Choroid plexus epithelial cell (primary cell): ENCODE data around the gene PRMT9.

ENCODE experiments used
- DNase-seq: peaks from one replicate; pipeline ENCODE4 v3.0.0-alpha.2; 2010; ENCODE audit warnings: low read depth
- H3K4me3 ChIP-seq: 2 replicates; pipeline ENCODE4 v1.5.1; 2011; ENCODE audit warnings: low read depth, mild to moderate bottlenecking, control low read depth, low read length, moderate library complexity
- TF ChIP-seq, protein P1 (sequence below): conservative IDR thresholded peaks from 2 replicates; pipeline ENCODE4 v1.5.1; 2011; ENCODE audit warnings: low read depth, mild to moderate bottlenecking, control low read depth, inconsistent platforms, low read length, moderate library complexity

PRMT9 gene

DNA sequence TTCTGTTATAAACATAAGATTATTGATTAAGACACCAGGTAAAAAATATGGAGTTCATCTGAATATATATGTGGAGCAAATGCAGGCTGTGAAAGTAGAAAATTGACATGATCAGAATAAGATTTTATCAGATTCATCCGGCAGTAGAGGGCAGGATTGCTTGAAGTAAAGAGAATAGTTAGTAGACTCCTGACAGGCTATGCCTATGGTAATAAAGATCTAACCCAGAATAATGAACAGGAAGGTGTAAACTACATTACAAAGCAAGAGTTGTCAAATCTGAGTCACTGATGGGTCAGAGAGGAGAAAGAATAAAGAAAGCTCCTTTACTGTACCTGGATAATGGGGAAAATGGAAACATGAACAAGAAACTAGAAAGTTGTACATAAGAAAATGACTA lies 87.6 kb downstream of the PRMT9 start:
- no peak overlapping the region for H3K4me3 ChIP-seq
- TF ChIP-seq, protein P1, sequence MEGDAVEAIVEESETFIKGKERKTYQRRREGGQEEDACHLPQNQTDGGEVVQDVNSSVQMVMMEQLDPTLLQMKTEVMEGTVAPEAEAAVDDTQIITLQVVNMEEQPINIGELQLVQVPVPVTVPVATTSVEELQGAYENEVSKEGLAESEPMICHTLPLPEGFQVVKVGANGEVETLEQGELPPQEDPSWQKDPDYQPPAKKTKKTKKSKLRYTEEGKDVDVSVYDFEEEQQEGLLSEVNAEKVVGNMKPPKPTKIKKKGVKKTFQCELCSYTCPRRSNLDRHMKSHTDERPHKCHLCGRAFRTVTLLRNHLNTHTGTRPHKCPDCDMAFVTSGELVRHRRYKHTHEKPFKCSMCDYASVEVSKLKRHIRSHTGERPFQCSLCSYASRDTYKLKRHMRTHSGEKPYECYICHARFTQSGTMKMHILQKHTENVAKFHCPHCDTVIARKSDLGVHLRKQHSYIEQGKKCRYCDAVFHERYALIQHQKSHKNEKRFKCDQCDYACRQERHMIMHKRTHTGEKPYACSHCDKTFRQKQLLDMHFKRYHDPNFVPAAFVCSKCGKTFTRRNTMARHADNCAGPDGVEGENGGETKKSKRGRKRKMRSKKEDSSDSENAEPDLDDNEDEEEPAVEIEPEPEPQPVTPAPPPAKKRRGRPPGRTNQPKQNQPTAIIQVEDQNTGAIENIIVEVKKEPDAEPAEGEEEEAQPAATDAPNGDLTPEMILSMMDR = peak; percentile 24
- peak; percentile 54 for DNase-seq

DNA sequence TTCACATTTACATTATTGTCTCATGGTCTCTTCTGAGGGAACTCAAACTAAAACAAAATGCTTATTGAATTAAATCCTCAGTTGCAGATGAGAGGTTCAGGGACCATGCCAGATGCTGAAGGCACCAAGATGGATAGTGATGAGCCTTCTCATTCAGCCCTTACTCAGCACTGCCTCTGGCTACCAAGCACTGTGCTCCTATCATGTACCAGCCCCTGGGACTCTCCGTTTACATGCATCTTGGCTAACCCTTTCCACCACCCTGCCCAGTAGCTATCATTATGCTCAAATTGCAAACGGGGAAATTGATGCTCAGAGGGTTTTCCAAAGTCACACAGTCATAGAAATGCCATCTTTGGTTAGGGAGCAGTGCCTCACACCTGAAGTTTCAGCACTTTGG lies 89.4 kb downstream of the PRMT9 start:
- DNase-seq = no peak
- no peak overlapping the region for H3K4me3 ChIP-seq
- TF ChIP-seq, protein P1 = no peak

GRCh38 chr4:147594107-147594506 lies 89.9 kb downstream of the PRMT9 start:
- H3K4me3 ChIP-seq = no peak overlapping the region
- TF ChIP-seq, protein P1 = peak; percentile 57
- no peak for DNase-seq

DNA sequence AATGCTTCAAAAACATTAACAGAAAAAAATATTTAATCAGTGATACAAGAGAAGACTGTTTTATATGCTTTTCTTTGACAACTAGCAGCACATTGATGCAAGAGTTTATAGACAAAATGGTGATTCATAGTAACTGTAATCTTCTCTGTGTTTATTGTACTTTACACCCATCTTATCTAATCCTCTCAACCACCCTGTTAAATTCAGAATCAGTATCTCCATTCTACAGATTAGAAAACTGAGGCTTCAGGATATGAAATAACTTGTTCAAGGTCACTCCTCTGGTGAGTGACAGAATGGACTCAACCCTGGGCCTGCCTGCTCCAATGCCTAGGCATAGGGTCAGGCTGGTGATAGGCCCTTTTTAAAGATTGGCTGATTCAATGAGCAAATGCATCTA lies 92.9 kb downstream of the PRMT9 start:
- TF ChIP-seq, protein P1 = no peak
- DNase-seq = peak; percentile 39
- no peak overlapping the region for H3K4me3 ChIP-seq

DNA sequence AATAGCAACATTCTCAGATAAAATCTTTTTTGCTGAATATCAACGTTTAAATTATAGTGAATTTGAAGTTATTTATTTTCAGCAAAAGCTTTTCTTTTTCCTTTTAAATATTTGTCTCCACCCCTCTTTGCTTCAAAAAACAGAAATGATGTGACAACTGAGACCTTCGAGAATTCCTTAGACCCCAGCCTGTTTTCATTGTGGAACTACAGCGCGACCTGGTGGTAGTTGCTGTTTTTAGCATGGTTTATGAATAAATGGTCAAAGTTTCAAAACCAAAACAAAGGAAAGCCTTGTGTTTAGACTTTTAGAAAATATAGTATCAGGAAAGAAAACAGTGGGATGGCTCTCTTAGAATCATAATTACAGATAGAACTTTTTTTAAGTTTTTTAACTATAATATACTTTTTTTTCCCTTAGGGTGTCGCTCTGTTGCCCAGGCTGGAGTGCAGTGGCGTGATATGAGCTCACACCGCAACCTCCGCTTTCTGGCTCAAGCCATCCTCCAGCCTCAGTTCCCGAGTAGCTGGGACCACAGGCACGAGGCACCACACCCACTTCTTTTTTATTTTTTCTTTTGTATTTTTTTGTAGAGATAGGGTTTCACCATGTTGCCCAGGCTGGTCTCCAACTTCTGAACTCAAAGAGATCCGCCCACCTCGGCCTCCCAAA lies 93.6 kb downstream of the PRMT9 start:
- H3K4me3 ChIP-seq = no peak overlapping the region
- TF ChIP-seq, protein P1 = peak; percentile 82
- DNase-seq = peak; percentile 91

GRCh38 chr4:147589586-147589985 lies 94.4 kb downstream of the PRMT9 start:
- TF ChIP-seq, protein P1 = no peak
- no peak overlapping the region for H3K4me3 ChIP-seq
- DNase-seq = peak; percentile 51
